Cardiac septum (tissue), 1 donor: ENCODE results near the gene OTOG. TPM values are rescaled to one million over a fixed set of nuclear protein-coding genes. Genes with fewer than 3 reads are reported as not detected.

Source experiments
- DNase-seq: peaks from one replicate; pipeline ENCODE4 v3.0.0-alpha.2; 2020; ENCODE audit warnings: low spot score
- intact Hi-C: fragments of 100-400 bp; cut with DNase I; formaldehyde crosslinking; loops from one replicate; pipeline ENCODE4 v1.14.0; 2022
- total RNA-seq: library from RNA; stranded (reverse); fragmentation: NEBNext Ultra II Directional; extraction: Animal tissue kit (Norgen Biotek cat#: 25700); gene quantifications from one replicate; pipeline ENCODE4 v1.2.1, GENCODE V29; 2021
- donor health status: DM: no; HTN: no; CAD: no.

Gene OTOG
- total RNA-seq, 1 donor from 2014 or later: not detected

DNA sequence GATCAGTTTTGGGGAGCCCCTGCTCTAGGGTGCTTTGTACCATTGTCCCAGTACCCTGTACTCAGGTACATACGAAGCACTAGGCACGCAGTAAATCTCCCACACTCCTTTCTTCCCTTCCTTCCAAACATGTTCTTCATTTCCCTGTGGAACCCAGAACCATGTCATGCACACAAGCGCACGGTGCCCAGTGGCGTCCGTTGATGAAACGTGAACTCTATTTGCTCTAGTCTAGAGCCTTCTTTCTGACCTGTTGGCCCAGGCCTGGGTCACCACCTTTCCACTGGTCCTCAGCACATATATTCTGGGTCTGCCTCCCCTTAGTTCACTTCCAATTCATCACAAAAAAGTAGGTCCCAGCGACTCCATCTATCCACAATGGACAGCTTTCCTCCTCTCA is 9.8 kb upstream of the OTOG start:
- intact Hi-C loops: no loop called here
- DNase-seq: no peak

DNA sequence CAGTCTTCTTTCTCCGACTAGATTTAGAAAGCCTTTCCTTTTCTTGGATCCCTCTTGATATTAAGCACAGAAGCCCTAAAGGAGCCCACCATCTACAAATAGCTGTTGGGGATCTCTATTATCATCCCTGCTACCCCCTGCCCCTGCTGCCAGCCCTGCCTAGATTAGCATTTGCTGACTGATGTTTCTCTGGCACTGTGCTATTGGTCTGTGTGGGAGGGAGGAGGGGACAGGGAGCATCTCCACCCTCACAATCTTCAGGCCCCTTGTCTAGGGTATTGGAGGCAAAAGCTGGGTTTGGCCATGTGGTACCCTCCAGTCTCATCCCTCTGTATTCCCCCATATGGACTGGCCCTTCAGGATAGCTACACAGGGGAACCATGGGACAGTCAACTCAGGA is 9.0 kb upstream of the OTOG start:
- DNase-seq: no peak
- intact Hi-C loops: no loop called here

DNA sequence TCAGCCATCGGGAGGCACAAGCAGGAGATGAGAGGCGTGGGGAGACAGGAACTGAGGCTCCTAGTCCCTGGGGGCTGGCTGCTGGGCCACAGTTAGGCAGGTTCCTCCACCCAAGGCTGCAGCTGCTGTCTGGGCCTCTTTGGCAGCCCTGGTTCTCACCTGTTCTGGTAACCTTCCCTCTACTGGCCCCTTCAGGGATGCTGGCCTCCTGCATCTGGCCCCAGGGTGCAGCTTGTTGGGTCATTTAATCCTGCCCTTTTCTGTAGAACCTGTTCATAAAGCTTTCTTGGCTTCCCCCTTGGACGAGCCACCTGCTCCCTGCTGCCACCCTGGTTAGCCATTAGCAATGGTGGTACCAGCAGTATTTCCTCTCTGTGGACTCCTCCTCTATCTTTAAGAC is 8.3 kb upstream of the OTOG start:
- intact Hi-C loops: no loop called here
- DNase-seq: no peak

DNA sequence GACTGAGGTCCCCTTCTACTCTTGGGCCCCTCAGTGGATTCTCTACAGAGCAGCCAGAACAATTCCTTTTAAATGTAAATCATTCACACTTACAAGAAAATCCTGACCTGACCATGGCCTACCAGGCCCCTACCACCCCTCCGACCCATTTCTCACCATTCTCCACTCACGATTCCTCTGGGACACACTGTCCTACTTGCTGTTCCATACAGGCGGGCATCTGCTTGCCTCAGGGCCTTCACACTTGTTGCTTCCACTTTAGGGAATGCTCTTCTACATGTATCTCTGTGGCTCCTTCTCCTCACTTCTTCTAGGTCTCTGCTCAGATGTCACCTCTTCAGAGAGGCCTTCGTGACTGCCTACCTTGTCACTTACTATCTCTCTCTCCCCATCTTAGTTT is 6.3 kb upstream of the OTOG start:
- intact Hi-C loops: no loop called here
- no peak for DNase-seq

DNA sequence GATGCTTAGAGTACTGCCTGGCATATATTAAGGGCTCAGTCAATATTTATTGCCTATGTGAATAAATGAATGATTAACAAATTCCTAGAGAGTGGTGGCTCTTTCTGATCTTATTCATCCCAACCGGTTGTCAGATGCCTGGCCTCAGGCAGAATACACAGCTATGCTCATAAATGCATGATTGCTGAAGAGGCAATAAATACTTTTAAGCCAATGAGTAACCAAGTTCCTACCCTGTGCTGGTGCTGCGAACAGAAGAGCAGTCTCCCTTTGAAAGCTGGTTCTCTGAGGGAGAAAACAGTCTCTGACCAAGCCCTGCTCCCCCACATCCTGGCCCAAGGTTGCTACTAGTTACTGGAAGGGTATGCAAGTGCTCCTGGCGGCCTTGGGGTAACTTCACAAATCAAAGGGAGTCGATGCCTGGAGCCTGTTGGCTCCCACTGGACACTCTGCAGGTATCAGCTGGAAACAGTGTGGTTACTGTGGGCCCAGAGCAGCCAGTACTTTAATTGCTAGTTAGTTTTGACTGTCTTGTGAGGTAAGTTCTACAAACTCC is 5.7 kb upstream of the OTOG start:
- peak; percentile 51 for DNase-seq
- intact Hi-C loops: no loop called here

DNA sequence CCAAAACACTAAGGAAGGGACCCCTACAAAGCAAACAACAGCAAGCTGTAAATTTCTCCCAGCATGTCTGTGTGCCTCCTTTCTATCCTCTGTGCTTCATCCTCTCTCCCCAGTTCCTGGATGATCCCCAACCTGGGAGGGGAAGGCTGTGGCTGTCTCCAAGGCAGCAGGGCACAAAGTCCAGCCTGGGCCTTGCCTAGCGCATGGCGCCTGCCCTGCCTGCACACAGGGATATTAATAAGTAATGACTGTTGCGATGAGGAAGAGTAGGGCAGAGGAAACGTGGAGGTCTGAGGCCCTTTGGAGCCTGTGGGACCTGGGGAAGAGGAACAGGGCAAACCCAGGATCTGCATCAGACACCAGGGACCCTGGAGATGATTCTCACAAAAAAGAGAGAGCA is 4.8 kb upstream of the OTOG start:
- peak; percentile 61 for DNase-seq
- intact Hi-C loops: no loop called here

DNA sequence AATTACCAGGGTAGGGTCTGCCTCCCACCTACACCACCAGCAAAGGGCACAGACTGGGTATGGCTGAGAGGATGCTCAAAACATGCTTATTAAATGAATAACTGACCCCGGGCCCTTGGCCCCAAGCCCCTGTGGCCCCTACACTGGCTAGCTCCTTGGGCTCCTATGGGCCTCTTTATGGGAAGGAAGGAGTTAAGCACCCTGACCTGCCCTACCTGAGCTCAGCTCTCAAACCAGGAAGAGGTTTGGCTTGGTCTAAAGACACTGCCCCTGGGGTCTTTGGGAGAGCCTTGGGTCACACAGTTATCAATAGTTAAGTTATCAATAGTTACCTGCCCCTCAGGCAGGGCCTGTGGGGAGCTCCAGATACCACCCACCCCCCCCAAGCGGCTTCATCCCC is 4.0 kb upstream of the OTOG start:
- intact Hi-C loops: no loop called here
- DNase-seq: no peak

DNA sequence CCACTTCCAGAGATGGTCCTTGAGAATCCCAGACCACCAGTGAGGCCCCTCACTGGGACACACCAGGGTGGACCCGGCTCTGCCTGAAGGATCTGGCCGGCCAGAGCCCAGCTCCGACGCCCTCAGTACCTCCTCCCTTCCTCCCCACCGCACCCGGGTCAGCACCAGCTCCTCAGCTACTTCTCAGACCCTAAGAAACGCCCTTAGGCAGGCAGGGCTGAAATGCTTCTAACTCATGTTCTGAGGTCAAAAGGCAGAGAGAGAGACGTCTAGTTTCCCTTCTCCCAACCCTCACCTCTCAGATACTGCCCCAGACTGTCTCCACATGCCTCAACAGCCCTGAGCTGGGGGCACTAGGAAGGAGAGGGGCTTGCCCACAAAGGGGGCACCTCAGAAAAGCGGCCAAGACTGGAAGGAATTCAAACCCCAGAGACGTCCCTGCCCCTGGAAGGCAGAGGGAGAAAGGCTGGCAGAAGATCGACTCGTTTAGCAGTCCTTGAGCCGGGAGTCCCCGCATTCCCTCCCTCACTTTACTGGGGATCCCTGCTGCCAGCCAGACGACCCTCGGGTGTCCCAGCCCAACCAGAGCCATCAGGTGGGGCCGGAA is 3.4 kb upstream of the OTOG start:
- peak; percentile 67 for DNase-seq
- intact Hi-C loops: no loop called here

DNA sequence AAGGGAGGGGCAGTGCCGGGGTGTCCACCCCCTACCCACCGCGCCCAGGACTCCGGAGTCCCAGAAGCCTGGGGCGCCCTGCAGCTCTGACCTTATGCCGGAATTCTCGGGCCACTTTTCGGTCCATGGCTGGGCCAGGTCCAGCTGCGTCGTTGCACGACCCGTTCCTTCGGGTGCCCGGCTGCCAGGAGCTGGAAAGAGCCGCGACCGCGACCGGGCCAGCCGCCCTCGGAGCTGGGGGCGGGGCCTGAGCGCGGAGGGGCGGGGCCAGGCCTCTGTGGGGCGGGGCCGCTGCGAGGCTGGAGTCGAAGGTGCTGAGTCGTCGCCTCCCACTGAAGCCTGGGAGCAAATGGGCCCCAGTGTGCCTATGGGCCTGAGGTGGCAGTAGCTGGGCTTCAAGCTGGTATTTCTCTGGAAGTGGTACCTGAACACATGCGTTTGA is 2.9 kb upstream of the OTOG start, which contains the start of gene USH1C:
Gene USH1C, minus strand, starts transcription at position 236 of the 442 bp plus-strand sequence. Its CDS starts 109 bp downstream, at position 127.
- peak; percentile 70 for DNase-seq
- intact Hi-C loops: no loop called here

DNA sequence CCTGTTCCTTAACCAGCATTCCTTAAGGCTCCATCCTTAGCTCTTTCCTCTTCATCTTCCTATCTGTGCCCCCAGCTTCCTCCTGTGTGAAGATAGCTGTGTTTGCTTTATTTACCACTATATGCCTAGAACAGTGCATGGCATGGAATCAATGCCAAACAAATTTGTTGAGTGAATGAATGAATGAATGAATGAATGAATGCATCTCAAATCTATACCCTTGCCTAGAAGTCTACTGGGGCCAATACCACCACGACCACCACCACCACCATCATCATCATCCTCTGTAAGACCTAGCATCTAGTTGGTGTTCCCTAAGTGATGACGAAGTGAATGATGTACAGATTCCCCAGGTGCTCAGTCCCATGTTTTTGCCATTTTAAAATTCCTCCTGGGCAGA is 819 bp upstream of the OTOG start:
- no peak for DNase-seq
- intact Hi-C loops: no loop called here

DNA sequence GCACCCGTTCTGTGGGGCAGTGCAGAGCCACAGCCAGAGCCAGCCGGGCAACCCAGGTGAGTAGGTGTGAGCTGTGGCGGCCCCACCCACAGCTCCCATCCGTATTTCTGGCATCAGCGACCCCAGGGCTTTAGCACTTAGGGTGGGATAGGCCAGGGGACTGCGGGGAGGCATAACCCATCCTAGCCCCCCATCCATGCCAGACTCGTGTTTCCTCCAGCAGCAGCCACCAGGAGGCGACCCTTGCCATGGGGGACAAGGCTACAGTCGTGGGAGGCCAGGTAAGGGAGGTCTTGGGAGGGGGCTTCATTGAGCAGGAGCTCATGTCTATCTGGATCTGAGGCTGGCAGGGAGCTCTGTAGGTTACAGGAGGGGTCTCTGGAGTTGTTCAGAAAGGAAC is 873 bp downstream of the OTOG start:
- intact Hi-C loops: no loop called here
- peak; percentile 75 for DNase-seq

DNA sequence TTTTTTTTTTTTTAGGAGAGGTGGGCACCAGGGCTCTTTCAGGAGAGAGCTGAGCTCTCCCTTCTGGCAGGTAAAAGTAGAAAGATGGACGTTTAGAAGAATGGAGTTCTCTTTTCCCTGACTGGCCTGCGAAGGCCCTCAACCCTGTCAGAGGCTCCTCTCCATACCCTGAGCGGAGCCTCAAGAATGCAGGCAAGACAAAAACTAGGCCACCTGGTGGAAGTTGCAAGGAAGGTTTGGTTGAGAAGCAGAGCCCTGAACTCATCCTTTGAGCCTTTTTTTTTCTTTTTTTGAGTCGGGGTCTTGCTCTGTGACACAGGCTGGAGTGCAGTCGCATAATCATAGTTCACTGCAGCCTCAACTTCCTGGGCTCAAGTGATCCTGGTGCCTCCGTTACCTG is 1.4 kb downstream of the OTOG start:
- intact Hi-C loops: no loop called here
- DNase-seq: no peak

DNA sequence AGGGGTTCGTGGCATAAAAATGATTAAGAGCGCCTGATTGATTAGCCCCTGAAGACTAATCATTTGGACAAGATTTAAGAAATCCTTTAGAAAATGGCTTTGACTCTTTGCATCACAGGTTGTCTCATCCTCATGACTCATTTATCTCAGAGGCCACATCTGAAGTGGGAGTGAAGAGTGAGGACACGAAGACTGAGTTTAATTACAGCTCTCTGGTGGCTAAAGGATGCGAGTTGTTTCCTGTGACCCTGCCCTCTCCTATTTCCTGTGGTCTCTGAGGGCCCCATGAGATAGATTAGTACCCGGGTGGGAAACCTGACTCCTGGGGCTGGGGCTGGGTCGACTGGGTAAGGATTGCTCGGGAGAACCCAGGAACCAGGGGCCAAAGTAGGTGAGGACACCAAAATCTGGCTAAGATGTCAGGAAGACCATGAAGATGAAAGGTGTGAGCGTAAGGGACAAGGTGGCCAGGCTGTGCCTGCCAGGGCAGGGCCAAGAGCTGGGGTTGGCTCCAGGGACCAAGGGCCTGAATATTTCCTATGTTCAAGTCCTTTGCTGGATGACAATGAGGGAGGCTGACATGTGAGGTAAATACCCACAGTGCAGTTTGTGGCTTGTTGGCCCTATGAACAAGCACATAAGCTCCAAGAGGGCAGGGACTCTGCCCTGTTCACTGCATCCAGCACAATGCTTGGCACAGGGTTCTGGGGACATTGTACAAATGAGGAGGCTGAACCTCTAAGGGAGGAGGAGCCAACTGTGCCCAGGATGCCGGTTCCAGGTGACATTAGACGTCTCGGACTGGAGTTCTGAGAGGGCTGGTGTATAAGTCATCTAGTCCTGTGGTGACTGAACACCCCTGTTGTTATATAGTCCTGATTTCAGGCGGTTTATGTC is 3.6 kb downstream of the OTOG start:
- DNase-seq: peak; percentile 56
- intact Hi-C loops: no loop called here

DNA sequence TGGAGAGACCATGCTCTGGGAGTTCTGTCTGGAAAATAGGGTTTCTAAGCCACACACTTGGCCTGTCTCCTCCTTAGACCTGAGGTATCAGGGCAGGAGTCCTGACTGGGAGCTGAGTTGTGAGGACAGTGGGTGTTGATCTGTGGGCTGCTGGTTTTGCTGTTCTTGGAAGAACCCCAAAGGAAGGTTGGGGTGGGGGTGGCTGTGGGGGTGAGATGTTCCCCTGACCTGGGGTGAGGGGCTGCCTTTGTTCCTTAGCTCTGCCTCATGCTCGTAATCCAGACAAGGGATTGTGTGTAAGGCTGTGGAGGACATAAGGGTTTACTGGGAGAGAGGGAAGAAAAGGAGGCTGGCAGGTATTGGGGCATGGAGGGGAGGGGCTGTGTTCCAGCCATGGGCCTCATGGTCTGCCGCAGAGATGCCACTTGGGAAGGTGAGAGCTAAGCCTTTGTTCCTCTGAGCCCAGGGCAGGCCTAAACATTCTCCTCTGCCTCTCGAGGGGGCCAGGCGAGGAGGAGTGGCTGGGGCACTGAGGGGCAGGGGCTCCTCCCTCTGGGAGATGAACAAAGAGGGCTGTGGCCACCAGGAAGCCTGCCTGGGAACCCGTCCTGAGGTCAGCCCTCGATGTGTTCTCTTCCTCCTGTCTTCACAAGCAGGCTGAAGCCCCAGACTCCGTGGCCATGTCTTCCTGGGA is 4.4 kb downstream of the OTOG start:
- DNase-seq: peak; percentile 69
- intact Hi-C loops: no loop called here

DNA sequence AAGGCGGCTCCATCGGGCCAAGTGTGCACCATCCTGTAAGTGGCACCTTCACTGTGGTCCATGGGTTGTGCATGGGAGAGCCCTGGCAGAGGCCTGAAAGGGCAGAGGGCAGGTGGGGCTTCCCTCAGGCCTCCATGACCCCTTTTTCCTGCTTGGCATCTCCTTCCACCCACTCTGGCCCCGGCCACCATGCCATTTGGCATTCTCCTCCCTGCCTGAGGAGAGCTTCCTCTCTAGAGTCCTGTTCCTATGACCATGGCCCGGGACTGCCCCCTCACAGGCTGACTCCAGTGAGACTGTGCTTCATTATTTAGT is 4.9 kb downstream of the OTOG start:
- peak; percentile 59 for DNase-seq
- intact Hi-C loops: no loop called here

DNA sequence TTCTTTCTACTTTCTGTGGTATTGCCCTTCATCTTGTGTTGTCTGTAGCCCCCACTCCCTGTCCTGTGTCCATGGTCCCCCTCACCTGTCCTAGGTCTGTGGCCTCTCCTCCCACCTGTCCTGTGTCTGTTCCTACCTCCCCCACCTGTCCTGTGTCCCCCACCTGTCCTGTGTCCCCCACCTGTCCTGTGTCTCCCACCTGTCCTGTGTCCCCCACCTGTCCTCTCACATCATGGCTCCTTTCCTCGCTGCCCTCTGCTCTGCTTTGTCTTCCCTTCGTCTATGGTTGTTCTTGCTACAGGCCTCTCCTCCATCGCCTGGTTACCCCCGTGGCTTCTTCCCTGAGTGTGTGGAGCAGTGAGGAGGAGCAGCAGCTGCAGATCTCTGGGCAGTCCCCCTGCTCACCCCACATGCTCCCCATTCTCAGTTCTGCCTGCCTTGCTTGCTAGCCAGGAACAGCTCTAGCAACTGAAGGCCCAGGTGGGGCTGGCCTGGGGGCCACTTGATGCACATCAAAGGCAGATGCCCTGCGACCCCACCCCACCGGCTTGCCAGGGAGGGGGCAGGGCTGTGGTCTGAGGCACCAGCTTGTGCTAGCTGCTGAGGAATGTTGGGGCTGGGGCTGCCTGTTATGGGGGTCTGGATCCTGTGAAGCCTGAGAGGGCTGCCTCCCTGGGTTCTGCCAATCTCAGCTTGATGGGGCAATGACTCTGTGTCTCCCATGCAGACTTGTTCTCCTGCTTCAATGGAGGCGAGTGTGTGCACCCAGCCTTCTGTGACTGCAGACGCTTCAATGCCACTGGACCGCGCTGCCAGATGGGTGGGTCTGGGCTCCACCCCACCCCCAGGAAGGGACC is 5.6 kb downstream of the OTOG start:
- DNase-seq: peak; percentile 75
- intact Hi-C loops: no loop called here

DNA sequence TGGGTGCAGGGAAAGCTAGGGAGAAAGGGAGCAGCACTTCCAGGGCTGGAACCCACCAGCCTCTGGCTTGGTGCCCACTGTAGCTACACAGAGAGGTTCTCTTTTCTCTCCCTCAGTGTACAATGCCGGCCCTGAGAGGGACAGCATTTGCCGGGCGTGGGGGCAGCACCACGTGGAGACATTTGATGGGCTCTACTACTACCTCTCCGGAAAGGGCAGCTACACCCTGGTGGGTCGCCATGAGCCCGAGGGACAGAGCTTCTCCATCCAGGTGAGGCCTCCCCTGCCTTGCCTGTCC is 6.1 kb downstream of the OTOG start:
- peak; percentile 60 for DNase-seq
- intact Hi-C loops: no loop called here

DNA sequence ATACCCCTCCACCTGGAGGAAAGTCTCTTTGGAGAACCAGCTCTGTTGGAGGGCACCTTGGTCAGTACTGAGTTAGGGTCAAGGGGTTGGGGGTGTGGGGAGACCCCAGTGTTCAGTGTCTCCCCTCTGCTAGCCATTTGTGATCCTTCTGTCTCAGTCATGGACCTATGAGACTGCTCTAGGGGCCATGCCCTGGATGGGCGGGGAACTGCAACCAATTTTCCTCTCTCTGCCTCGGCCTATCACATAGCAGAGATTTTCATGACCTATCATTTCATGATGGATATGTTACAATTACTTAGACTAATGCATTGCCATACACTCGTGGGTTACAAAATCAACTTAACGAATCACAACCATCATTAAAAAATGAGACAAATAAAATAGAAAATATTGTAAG is 7.4 kb downstream of the OTOG start:
- intact Hi-C loops: no loop called here
- DNase-seq: peak; percentile 36

DNA sequence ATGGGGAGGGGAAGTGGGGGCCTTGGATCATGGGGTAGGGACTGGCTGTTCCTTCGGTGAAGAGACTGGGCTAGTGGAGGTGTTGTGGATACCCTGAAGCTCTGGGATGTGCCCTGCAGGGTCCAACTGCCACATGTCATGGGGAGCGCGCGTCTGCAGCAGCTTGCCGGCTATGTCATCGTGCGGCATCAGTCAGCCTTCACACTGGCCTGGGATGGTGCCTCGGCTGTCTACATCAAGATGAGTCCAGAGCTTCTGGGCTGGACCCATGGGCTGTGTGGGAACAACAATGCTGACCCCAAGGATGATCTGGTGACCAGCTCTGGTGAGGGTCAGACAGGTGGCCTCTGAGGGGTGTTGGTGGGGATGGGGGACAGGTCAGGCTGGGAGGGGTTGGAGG is 9.9 kb downstream of the OTOG start:
- peak; percentile 56 for DNase-seq
- intact Hi-C loops: no loop called here
